AG09319 (cell line): ENCODE results near the gene IRAG1.

ENCODE experiments used
- DNase-seq: peaks from one replicate; pipeline ENCODE4 v3.0.0-alpha.2; 2010; ENCODE audit warnings: low read depth; ENCODE audit errors: extremely low read depth
- TF ChIP-seq, protein P1 (sequence below): IDR thresholded peaks from 2 replicates; pipeline ENCODE4 v1.5.1; 2011; ENCODE audit warnings: low read depth, mild to moderate bottlenecking, inconsistent platforms, low read length, moderate library complexity

The IRAG1 gene, protein sequence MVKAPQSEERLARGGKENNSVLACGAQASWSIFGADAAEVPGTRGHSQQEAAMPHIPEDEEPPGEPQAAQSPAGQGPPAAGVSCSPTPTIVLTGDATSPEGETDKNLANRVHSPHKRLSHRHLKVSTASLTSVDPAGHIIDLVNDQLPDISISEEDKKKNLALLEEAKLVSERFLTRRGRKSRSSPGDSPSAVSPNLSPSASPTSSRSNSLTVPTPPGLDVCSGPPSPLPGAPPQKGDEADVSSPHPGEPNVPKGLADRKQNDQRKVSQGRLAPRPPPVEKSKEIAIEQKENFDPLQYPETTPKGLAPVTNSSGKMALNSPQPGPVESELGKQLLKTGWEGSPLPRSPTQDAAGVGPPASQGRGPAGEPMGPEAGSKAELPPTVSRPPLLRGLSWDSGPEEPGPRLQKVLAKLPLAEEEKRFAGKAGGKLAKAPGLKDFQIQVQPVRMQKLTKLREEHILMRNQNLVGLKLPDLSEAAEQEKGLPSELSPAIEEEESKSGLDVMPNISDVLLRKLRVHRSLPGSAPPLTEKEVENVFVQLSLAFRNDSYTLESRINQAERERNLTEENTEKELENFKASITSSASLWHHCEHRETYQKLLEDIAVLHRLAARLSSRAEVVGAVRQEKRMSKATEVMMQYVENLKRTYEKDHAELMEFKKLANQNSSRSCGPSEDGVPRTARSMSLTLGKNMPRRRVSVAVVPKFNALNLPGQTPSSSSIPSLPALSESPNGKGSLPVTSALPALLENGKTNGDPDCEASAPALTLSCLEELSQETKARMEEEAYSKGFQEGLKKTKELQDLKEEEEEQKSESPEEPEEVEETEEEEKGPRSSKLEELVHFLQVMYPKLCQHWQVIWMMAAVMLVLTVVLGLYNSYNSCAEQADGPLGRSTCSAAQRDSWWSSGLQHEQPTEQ

DNA sequence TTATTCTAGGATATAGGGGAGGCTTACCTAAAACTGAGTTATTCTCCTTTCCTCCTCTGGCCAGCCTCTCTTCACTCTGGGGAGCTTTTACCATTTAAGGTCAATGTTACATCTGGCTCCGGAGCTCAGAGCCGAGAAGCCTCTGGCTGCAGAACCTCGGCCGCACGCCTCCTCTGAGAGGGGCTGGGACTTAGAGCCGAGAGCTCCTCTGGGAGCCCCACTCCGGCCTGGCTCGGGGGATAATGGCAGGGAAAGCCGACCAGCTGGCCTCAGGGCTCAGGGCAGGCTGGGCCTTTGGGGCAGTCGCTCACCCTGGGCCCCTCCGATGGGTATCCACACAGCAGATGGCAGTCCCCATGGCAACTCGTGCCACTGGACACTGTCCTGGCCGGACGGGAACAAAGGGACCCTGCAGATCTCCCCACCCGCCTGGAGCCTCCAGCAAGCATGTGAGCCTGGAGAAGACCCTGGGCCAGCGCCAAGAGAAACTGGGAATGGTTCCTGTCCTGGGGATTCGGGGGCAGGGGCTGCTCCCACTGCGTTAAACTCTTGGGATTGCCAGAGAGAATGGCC is at the start of gene IRAG1:
Gene IRAG1 (minus strand): TSS at position 247 of the 573 bp plus-strand sequence. CDS start 153 bp downstream, at position 94.
- TF ChIP-seq, protein P1, sequence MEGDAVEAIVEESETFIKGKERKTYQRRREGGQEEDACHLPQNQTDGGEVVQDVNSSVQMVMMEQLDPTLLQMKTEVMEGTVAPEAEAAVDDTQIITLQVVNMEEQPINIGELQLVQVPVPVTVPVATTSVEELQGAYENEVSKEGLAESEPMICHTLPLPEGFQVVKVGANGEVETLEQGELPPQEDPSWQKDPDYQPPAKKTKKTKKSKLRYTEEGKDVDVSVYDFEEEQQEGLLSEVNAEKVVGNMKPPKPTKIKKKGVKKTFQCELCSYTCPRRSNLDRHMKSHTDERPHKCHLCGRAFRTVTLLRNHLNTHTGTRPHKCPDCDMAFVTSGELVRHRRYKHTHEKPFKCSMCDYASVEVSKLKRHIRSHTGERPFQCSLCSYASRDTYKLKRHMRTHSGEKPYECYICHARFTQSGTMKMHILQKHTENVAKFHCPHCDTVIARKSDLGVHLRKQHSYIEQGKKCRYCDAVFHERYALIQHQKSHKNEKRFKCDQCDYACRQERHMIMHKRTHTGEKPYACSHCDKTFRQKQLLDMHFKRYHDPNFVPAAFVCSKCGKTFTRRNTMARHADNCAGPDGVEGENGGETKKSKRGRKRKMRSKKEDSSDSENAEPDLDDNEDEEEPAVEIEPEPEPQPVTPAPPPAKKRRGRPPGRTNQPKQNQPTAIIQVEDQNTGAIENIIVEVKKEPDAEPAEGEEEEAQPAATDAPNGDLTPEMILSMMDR: no peak
- no peak for DNase-seq

DNA sequence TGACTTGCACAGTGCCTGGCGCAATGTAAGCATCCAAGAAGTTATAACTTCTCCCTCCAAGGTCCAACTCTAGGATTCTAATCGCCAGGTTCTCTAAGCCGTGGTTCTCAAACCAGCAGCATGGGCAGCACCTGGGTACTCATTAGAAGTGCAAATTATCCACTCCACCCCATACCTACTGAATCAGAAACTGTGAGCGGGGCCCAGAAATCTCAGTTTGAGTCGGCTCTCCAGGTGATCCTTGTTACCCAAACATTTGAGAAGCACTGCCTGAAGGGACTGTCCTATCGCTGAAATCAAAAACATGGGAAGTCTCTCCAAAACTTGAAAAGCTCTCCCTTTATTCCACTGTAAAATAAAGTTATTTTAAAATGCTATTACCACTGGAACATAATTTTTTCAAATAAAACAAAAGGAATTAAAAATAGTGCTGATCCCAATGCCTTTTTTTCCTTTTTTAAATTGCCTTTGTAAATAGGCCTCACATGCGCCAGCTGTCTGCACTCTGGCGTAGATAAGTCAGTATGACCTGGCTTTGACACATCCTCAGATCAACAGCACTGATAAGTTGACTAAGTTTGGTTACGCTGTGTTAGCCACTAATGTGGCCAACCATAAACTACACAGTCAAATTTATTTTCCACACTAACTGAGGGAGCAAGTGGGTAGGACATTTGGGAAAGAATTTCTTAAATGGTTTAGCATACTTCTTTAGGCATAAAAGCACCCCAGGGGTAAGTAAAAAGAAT is 49.1 kb upstream of the IRAG1 start:
- DNase-seq: no peak

DNA sequence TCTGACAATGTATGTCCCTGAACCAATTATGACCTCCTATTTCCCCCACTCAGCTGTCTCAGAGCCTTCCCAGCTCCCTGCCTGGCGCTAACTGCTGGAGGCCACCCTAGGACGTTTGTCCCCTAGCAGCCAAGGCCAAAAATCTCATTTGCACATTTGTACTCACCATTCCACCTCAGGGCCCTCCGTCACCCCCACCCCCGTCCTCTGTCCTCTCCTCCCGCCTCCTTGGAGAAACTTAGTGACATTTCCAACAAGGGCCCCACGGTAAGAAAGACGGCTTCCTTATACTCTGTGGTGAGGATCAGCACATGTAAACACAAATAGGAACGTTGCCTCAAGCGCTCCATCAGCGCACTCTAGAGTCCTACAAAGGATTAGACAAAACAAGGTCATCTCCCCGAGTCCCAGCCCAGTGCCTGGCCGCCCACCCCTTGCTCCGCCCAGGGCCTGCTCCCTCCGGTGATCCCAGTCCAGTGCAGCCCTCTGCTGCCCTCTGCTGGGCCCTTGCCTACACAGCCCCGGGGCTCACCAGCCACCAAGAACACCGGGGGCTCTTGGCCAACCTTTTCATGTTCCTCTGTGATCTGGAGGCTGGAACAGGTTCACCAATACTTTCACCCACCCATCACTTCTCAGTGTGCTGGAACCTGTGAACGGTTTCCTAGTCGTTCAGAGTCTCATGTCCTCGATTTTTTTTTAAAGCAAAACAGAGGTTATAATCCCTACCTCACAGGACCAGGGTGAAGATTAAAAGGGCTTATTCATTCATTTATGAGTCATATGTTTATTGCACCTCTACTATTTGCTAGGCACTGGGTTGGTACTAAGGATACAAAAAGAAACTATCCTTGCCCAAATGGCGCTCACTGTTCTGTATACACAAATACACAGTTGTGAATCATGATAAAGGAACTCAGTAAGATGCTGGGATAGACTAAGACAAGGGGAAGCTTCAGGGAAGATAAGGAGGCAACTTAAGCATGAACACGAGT is 42.2 kb upstream of the IRAG1 start:
- TF ChIP-seq, protein P1: peak; percentile 99
- DNase-seq: peak; percentile 95

More for the DNA sequence above, 49.1 kb upstream of the IRAG1 start:
- TF ChIP-seq, protein P1: no peak

DNA sequence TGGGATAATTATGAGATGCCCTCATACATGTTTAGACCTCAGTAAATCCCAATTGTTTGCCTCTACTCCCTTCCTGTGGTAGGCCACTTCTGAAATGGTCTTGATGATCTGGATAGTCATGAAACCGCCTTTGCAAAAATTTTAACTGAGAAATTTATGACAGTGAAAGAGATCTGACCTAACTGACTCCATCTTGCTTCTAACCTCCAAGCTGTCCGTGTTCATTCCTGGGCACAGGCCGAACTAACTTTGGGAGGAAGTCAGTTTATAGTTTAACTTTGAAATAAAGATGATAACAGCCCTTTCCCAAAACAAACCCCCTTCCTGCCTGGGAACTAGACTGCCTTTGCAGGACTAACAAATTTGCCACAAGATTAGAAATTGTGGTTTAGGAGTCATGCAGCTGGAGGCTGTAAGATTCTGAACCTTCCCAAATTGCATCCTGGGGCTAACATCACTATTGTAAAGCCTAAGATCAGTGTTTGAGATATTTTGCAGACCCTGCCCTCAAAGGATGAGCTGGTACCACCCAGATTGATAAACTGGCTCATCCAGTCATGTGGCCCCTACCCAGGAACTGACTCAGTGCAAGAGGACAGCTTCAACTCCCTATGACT is 37.6 kb upstream of the IRAG1 start:
- DNase-seq: no peak
- TF ChIP-seq, protein P1: no peak

DNA sequence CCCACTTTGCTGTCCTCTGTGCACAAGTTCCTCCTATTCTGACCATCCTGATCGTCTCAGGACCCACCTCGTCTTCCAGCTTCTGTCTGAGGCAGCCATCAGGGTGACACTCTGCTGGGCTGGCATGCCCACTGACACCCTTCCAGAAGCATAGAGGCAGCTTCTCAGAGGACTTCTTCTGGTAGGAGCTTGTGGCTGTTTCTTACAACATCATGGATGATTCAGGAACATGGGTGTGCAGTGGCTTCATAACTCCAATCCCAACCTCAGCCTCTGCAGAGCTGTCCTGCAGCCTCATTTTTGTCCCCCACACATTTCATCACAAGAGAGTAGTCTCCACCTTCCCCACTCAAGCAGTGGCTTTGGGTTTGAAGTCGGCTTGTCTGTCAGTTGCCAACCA is 36.6 kb upstream of the IRAG1 start:
- TF ChIP-seq, protein P1: no peak
- no peak for DNase-seq
